ENCODE data around the gene NECAP2.

NECAP2 gene

GRCh38 chr1:16440131-16440469 lies 424 bp upstream of the NECAP2 start:
- H3K27me3 Mint-ChIP-seq (ENCODE audit: low read depth), result peaks cover 2% of the 10 kb centered on the region
- H3K4me1 Mint-ChIP-seq, result peaks cover 19% of the 10 kb centered on the region
- peak overlapping the region; percentile 92 to 97 (median 95) for H3K4me3 Mint-ChIP-seq
- peaks cover 18% of the 10 kb centered on the region for H3K36me3 Mint-ChIP-seq (ENCODE audit: low read depth)
- H3K27ac Mint-ChIP-seq, result peak overlapping the region; percentile 85 to 94 (median 90)
- H3K9me3 Mint-ChIP-seq, result no peaks in the 10 kb centered on the region
- TF ChIP-seq CTCF (IDR thresholded peaks at IDR 0.05; ENCODE audit: unreplicated experiment in 3 of 3), result no peak

GRCh38 chr1:16441282-16441665 lies 750 bp downstream of the NECAP2 start:
- H3K4me1 Mint-ChIP-seq, result peaks cover 19% of the 10 kb centered on the region
- peaks cover 22% of the 10 kb centered on the region for H3K36me3 Mint-ChIP-seq (ENCODE audit: low read depth)
- H3K4me3 Mint-ChIP-seq, result peak overlapping the region; percentile 92 to 97 (median 95)
- H3K9me3 Mint-ChIP-seq, result no peaks in the 10 kb centered on the region
- no peaks in the 10 kb centered on the region for H3K27me3 Mint-ChIP-seq (ENCODE audit: low read depth)
- H3K27ac Mint-ChIP-seq, result peak overlapping the region; percentile 85 to 94 (median 90)
- TF ChIP-seq CTCF (IDR thresholded peaks at IDR 0.05; ENCODE audit: unreplicated experiment in 3 of 3), result no peak

GRCh38 chr1:16442265-16442664 lies 1.7 kb downstream of the NECAP2 start:
- H3K27me3 Mint-ChIP-seq (ENCODE audit: low read depth), result no peaks in the 10 kb centered on the region
- no peak for TF ChIP-seq CTCF (IDR thresholded peaks at IDR 0.05; ENCODE audit: unreplicated experiment in 3 of 3)
- peak overlapping the region in 1 of 3 experiments; percentile 94 for H3K27ac Mint-ChIP-seq
- peak overlapping the region; percentile 92 to 97 (median 95) for H3K4me3 Mint-ChIP-seq
- no peaks in the 10 kb centered on the region for H3K9me3 Mint-ChIP-seq
- peaks cover 24% of the 10 kb centered on the region for H3K36me3 Mint-ChIP-seq (ENCODE audit: low read depth)
- H3K4me1 Mint-ChIP-seq, result peaks cover 19% of the 10 kb centered on the region

GRCh38 chr1:16442941-16443340 lies 2.4 kb downstream of the NECAP2 start:
- no peaks in the 10 kb centered on the region for H3K27me3 Mint-ChIP-seq (ENCODE audit: low read depth)
- peaks cover 30% of the 10 kb centered on the region for H3K36me3 Mint-ChIP-seq (ENCODE audit: low read depth)
- H3K4me1 Mint-ChIP-seq, result peaks cover 19% of the 10 kb centered on the region
- peak overlapping the region; percentile 11 to 63 (median 28) for H3K27ac Mint-ChIP-seq
- H3K4me3 Mint-ChIP-seq, result peak overlapping the region; percentile 67 to 95 (median 76)
- no peaks in the 10 kb centered on the region for H3K9me3 Mint-ChIP-seq
- TF ChIP-seq CTCF (IDR thresholded peaks at IDR 0.05; ENCODE audit: unreplicated experiment in 3 of 3), result no peak

GRCh38 chr1:16443975-16444770 lies 3.6 kb downstream of the NECAP2 start:
- Mint-ChIP-seq H3K9me3 (no peaks in the 10 kb centered on the region), H3K4me1 (peaks cover 19% of the 10 kb centered on the region), H3K36me3 (ENCODE audit: low read depth) (peaks cover 43% of the 10 kb centered on the region), H3K27me3 (ENCODE audit: low read depth) (no peaks in the 10 kb centered on the region), H3K4me3 (peak overlapping the region; percentile 58 to 68 (median 66)), H3K27ac (peak overlapping the region; percentile 64 to 93 (median 80))
- TF ChIP-seq CTCF (IDR thresholded peaks at IDR 0.05; ENCODE audit: unreplicated experiment in 3 of 3), result no peak

- no peaks in the 10 kb centered on the region for H3K27me3 Mint-ChIP-seq (ENCODE audit: low read depth)
- H3K9me3 Mint-ChIP-seq, result no peaks in the 10 kb centered on the region
- peaks cover 52% of the 10 kb centered on the region for H3K36me3 Mint-ChIP-seq (ENCODE audit: low read depth)
- no peak overlapping the region for H3K27ac Mint-ChIP-seq
- H3K4me1 Mint-ChIP-seq, result peaks cover 17% of the 10 kb centered on the region
- no peak for TF ChIP-seq CTCF (IDR thresholded peaks at IDR 0.05; ENCODE audit: unreplicated experiment in 3 of 3)
- no peak overlapping the region for H3K4me3 Mint-ChIP-seq
Measured at GRCh38 chr1:16445052-16445451, 4.5 kb downstream of the NECAP2 start.
